ENCODE results near the gene LMNTD2.

- TF ChIP-seq CTCF (IDR thresholded peaks at IDR 0.05; ENCODE audit: insufficient read depth, low read length, poor library complexity, severe bottlenecking) (no peak), EZH2phosphoT487 (conservative IDR thresholded peaks at IDR 0.05; ENCODE audit: low read length) (no peak)
These were observed 5.2 kb downstream of the LMNTD2 start for GRCh38 chr11:555227-555779.
